GM23248 (cell line): ENCODE data around the gene EYA4. TPM values are rescaled to one million over a fixed set of nuclear protein-coding genes. Genes with fewer than 3 reads are reported as not detected.

ENCODE experiments used
- DNase-seq: peaks from one replicate; pipeline ENCODE4 v3.0.0-alpha.2; 2015
- H2AFZ ChIP-seq: fragments of 200-600 bp; sonication (generic); 2 replicates; pipeline ENCODE4 v1.6.1; 2016; ENCODE audit warnings: antibody characterized with exemption
- H3F3A ChIP-seq: fragments of 200-600 bp; sonication (generic); 2 replicates; pipeline ENCODE4 v1.6.1; 2016; ENCODE audit warnings: mild to moderate bottlenecking, antibody characterized with exemption, mixed run types; ENCODE audit not compliant: insufficient read depth
- H3K27ac ChIP-seq: fragments of 200-600 bp; sonication (generic); 2 replicates; pipeline ENCODE4 v1.5.1; 2016; ENCODE audit warnings: mild to moderate bottlenecking
- H3K27me3 ChIP-seq: fragments of 200-600 bp; sonication (generic); replicated peaks from 2 replicates; pipeline ENCODE4 v1.6.1; 2016; ENCODE audit warnings: mild to moderate bottlenecking; ENCODE audit not compliant: insufficient read depth
- H3K36me3 ChIP-seq: fragments of 200-600 bp; sonication (generic); 2 replicates; pipeline ENCODE4 v1.6.1; 2016; ENCODE audit warnings: low read depth, mild to moderate bottlenecking
- H3K4me1 ChIP-seq: fragments of 200-600 bp; sonication (generic); 2 replicates; pipeline ENCODE4 v1.6.1; 2016; ENCODE audit warnings: mild to moderate bottlenecking; ENCODE audit not compliant: insufficient read depth
- H3K4me2 ChIP-seq: fragments of 200-600 bp; sonication (generic); one replicate; pipeline ENCODE4 v1.6.1; 2016; ENCODE audit warnings: mild to moderate bottlenecking; ENCODE audit not compliant: unreplicated experiment
- H3K4me3 ChIP-seq: fragments of 200-600 bp; sonication (generic); 2 replicates; pipeline ENCODE4 v1.5.1; 2016; ENCODE audit warnings: mild to moderate bottlenecking
- H3K79me2 ChIP-seq: fragments of 200-600 bp; sonication (generic); 2 replicates; pipeline ENCODE4 v1.6.1; 2016; ENCODE audit warnings: mild to moderate bottlenecking; ENCODE audit not compliant: insufficient read depth
- H3K9ac ChIP-seq: fragments of 200-600 bp; sonication (generic); 2 replicates; pipeline ENCODE4 v1.6.1; 2016; ENCODE audit warnings: mild to moderate bottlenecking
- H3K9me2 ChIP-seq: fragments of 200-600 bp; sonication (generic); 2 replicates; pipeline ENCODE4 v1.6.1; 2016; ENCODE audit warnings: mixed run types, mild to moderate bottlenecking, moderate library complexity; ENCODE audit not compliant: insufficient read depth
- H3K9me3 ChIP-seq: fragments of 200-600 bp; sonication (generic); one replicate; pipeline ENCODE4 v1.6.1; 2017; ENCODE audit warnings: low read depth
- H4K20me1 ChIP-seq: fragments of 200-600 bp; sonication (generic); 2 replicates; pipeline ENCODE4 v1.6.0; 2016; ENCODE audit not compliant: insufficient read depth
- EZH2 ChIP-seq: fragments of 200-600 bp; sonication (generic); IDR thresholded peaks from 2 replicates; pipeline ENCODE4 v1.6.1; 2018; ENCODE audit warnings: antibody characterized with exemption, mild to moderate bottlenecking; ENCODE audit not compliant: insufficient read depth, poor library complexity, severe bottlenecking
- EZH2phosphoT487 ChIP-seq: fragments of 200-600 bp; sonication (generic); IDR thresholded peaks from 2 replicates; pipeline ENCODE4 v1.6.1; 2018; ENCODE audit warnings: antibody characterized with exemption, moderate library complexity, mild to moderate bottlenecking, low read depth; ENCODE audit not compliant: insufficient read depth
- WGBS, 2 experiments: methylation state at CpG; one replicate each; pipeline ENCODE4 v1.1.6; 2015 to 2017; ENCODE audit warnings: low lambda C conversion rate in 2 of 2, low coverage in 1 of 2; ENCODE audit errors: missing lambda C conversion rate in 2 of 2; 5-methylcytosine and 5-hydroxymethylcytosine counted together
- in situ Hi-C: fragments of 300-500 bp; cut with MboI; formaldehyde crosslinking; loops from 2 replicates; pipeline ENCODE4 v1.15.0; 2020
- polyA plus RNA-seq: library from polyadenylated mRNA; unstranded; fragments of >200 nt; fragmentation: Nextera tagmentation; extraction: Ambion mirVana; gene quantifications from 2 replicates; pipeline ENCODE4 v1.2.1, GENCODE V29; 2016
- total RNA-seq: library from RNA; depleted of rRNA; stranded (reverse); fragments of >200 nt; shearing (Covaris generic); gene quantifications from 2 replicates; pipeline ENCODE4 v1.2.3, GENCODE V29; 2014

Gene EYA4
- total and polyA plus RNA-seq, 2 experiments from 2014 or later = not detected

GRCh38 chr6:133286765-133287164, 45.6 kb downstream of the EYA4 start:
- no peaks in the 10 kb centered on the region for H3K4me1 ChIP-seq
- H3K27ac ChIP-seq = no peak overlapping the region
- no peaks in the 10 kb centered on the region for H3K79me2 ChIP-seq
- peaks cover 10% of the 10 kb centered on the region for H3K27me3 ChIP-seq
- no peaks in the 10 kb centered on the region for H3K36me3 ChIP-seq
- H2AFZ ChIP-seq = no peak overlapping the region
- no peak overlapping the region for H3K4me3 ChIP-seq
- no peak overlapping the region for H3K4me2 ChIP-seq
- H3F3A ChIP-seq = no peaks in the 10 kb centered on the region
- no peaks in the 10 kb centered on the region for H4K20me1 ChIP-seq
- WGBS, 2 experiments = 0% methylated on average over 1 of the region's 1 CpG
- TF ChIP-seq EZH2phosphoT487 (no peak), EZH2 (no peak)
- in situ Hi-C loops = no loop called here
- no peaks in the 10 kb centered on the region for H3K9me2 ChIP-seq
- DNase-seq = peak; percentile 15
- H3K9me3 ChIP-seq = no peaks in the 10 kb centered on the region
- no peak overlapping the region for H3K9ac ChIP-seq

GRCh38 chr6:133288662-133289061, 47.5 kb downstream of the EYA4 start:
- no peaks in the 10 kb centered on the region for H3K36me3 ChIP-seq
- no peaks in the 10 kb centered on the region for H3K79me2 ChIP-seq
- peaks cover 6% of the 10 kb centered on the region for H3K27me3 ChIP-seq
- H3K4me2 ChIP-seq = no peak overlapping the region
- in situ Hi-C loops = no loop called here
- no peak for DNase-seq
- H3F3A ChIP-seq = no peaks in the 10 kb centered on the region
- H4K20me1 ChIP-seq = no peaks in the 10 kb centered on the region
- TF ChIP-seq EZH2phosphoT487 (no peak), EZH2 (no peak)
- H3K9me3 ChIP-seq = no peaks in the 10 kb centered on the region
- no peak overlapping the region for H3K27ac ChIP-seq
- no peak overlapping the region for H2AFZ ChIP-seq
- H3K9me2 ChIP-seq = no peaks in the 10 kb centered on the region
- no peak overlapping the region for H3K9ac ChIP-seq
- no peaks in the 10 kb centered on the region for H3K4me1 ChIP-seq
- WGBS, 2 experiments = 7 to 40% methylated on average over 1 of the region's 1 CpG
- H3K4me3 ChIP-seq = no peak overlapping the region

- H2AFZ ChIP-seq = no peak overlapping the region
- DNase-seq = no peak
- in situ Hi-C loops = no loop called here
- H4K20me1 ChIP-seq = no peaks in the 10 kb centered on the region
- H3K27ac ChIP-seq = no peak overlapping the region
- TF ChIP-seq EZH2 (no peak), EZH2phosphoT487 (no peak)
- H3K4me1 ChIP-seq = no peaks in the 10 kb centered on the region
- no peaks in the 10 kb centered on the region for H3K79me2 ChIP-seq
- H3K9me3 ChIP-seq = no peaks in the 10 kb centered on the region
- no peak overlapping the region for H3K4me2 ChIP-seq
- 46 to 54% methylated on average over 5 of the region's 5 CpGs for WGBS, 2 experiments
- no peaks in the 10 kb centered on the region for H3F3A ChIP-seq
- H3K9me2 ChIP-seq = no peaks in the 10 kb centered on the region
- no peaks in the 10 kb centered on the region for H3K36me3 ChIP-seq
- no peak overlapping the region for H3K9ac ChIP-seq
- H3K4me3 ChIP-seq = no peak overlapping the region
- H3K27me3 ChIP-seq = no peaks in the 10 kb centered on the region; the same call in 1 of the 2 replicates
Measured at GRCh38 chr6:133289733-133290306, 48.7 kb downstream of the EYA4 start.

GRCh38 chr6:133290930-133291329, 49.8 kb downstream of the EYA4 start:
- H3K9me2 ChIP-seq = no peaks in the 10 kb centered on the region
- no peak overlapping the region for H3K9ac ChIP-seq
- no peaks in the 10 kb centered on the region for H4K20me1 ChIP-seq
- H3K27me3 ChIP-seq = no peaks in the 10 kb centered on the region; the same call in 1 of the 2 replicates
- no peaks in the 10 kb centered on the region for H3F3A ChIP-seq
- H3K4me1 ChIP-seq = no peaks in the 10 kb centered on the region
- no peaks in the 10 kb centered on the region for H3K36me3 ChIP-seq
- no peak overlapping the region for H3K27ac ChIP-seq
- no peak overlapping the region for H2AFZ ChIP-seq
- no peaks in the 10 kb centered on the region for H3K79me2 ChIP-seq
- H3K4me3 ChIP-seq = no peak overlapping the region
- TF ChIP-seq EZH2 (no peak), EZH2phosphoT487 (no peak)
- no peaks in the 10 kb centered on the region for H3K9me3 ChIP-seq
- DNase-seq = no peak
- in situ Hi-C loops = no loop called here
- H3K4me2 ChIP-seq = no peak overlapping the region
- 70 to 77% methylated on average over 1 of the region's 1 CpG for WGBS, 2 experiments

GRCh38 chr6:133291671-133292070, 50.5 kb downstream of the EYA4 start:
- Histone ChIP-seq H4K20me1 (no peaks in the 10 kb centered on the region), H3K4me1 (no peaks in the 10 kb centered on the region), H3K36me3 (no peaks in the 10 kb centered on the region), H2AFZ (no peak overlapping the region), H3K27me3 (no peaks in the 10 kb centered on the region; the same call in 1 of the 2 replicates), H3K9ac (no peak overlapping the region), H3K4me2 (no peak overlapping the region), H3K9me2 (no peaks in the 10 kb centered on the region), H3K9me3 (no peaks in the 10 kb centered on the region), H3F3A (no peaks in the 10 kb centered on the region), H3K4me3 (no peak overlapping the region), H3K79me2 (no peaks in the 10 kb centered on the region), H3K27ac (no peak overlapping the region)
- in situ Hi-C loops = no loop called here
- 7 to 8% methylated on average over 1 of the region's 1 CpG for WGBS, 2 experiments
- TF ChIP-seq EZH2 = no peak
- TF ChIP-seq EZH2phosphoT487 = no peak
- DNase-seq = no peak
